ENCODE results near the gene AP1M2.
"Not testable (repeated sequence)": the region's sequence is repeated elsewhere in the genome, so short reads cannot be mapped to it uniquely, and the experiment has no call there.

AP1M2 gene

DNA sequence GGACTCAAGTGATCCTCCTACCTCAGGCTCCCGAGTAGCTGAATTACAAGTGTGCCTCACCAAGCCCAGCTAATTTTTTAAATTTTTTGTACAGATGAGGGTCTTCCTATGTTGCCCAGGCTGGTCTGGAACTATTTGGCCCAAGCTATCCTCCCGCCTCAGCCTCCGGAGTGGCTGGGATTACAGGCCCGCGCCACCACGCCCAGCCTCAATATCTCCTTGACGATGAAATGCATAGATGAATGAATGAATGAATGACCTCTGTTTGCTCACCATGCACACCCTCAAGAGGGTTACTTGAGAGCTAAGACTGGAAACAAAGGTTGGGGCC is 14.9 kb upstream of the AP1M2 start:
- no peak for DNase-seq (ENCODE audit: low spot score)

DNA sequence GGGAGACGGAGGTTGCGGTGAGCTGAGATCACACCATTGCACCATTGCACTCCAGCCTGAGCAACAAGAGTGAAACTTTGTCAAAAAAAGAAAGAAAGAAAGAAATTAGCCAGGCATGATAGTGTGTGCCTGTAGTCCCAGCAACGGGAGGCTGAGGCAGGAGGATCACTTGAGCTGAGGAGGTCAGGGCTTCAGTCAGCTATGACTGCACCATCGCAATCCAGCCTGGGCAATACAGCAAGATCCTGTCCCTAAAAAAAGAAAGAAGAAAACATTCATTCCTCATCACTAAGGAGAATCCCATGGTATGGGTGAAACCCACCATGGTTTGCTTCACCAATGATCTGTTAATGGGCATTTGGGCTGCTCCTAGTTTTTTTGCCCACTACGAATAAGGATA is 13.0 kb upstream of the AP1M2 start:
- no peak for DNase-seq (ENCODE audit: low spot score)

DNA sequence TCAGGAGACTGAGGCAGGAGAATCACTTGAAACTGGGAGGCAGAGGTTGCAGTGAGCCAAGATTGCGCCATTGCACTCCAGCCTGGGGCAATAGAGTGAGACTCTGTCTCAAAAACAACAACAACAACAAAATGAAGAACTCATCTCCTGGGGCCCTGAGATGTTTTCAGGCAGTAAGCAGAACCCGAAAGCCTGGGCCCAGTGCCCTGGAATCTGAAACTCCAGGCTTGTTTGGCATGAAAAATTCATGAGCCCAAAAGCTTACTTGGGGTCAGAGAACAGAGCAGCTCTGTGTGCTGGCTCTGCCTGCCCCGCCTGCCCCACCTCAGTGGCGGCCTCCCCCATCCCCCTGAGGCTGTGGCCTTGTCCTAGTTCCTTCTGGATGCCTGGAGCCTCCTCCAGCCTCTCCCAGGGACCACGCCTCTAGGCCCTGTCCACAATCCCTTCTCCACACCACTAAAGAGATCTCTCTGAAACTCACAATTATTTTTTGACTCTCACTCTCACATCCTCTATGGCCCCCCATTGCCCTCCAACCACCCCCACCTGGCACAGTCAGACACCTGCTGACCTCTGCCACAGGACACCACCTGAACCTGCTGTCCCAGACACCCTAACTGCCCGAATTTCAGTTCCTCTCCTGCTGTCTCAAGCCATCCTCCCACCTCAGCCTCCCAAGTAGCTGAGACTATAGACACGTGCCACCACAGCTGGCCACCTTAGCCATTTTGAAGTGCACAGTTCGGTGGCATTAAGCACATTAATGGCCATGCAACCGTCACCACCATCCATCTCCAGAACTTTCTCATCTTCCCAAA is 6.9 kb upstream of the AP1M2 start:
- no peak for DNase-seq (ENCODE audit: low spot score)

DNA sequence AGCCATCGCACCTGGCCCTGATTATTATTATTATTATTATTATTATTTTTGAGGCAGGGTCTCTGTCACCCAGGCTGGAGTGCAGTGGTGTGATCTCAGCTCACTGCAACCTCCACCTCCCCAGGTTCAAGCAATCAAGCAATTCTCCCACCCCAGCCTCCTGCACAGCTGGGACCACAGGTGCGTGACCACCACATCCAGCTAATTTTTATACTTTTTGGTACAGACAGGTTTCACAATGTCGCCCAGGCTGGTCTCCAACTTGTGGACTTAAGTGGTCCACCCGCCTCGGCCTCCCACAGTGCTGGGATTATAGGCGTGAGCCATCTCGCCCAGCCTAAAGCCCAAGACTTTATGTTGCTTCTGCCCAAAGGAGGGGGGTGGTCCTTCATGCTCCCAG is 6.0 kb upstream of the AP1M2 start:
- DNase-seq (ENCODE audit: low spot score), result no peak

DNA sequence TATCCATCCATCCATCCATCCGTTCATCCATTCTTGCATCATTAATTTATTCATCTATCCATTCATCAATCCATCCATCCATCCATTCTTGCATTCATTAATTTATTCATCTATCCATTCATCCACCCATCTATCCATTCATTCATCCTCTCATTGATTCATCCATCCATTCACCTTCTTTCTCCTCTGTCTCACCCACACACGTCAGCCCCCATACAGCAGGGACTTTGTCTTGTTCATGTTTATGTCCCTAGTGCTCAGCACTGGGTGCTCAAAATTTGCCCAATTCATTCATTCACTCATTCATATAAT is 683 bp upstream of the AP1M2 start:
- DNase-seq (ENCODE audit: low spot score), result no peak

DNA sequence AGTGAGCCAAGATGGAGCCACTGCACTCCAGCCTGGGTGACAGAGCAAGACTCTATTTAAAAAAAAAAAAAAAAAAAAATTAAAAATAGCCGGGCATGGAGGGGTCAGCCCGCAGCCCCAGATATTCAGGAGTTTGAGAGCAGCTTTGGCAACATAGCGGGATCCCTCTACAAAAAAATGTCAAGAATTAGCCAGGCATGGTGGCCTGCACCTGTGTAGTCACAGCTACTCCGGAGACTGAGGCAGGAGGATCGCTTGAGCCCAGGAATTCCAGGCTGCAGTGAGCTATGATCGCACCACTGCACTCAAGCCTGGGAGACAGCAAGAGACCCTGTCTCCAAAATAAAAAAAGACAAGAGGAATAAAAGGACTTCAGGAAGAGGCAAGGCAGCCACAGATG is 716 bp downstream of the AP1M2 start:
- DNase-seq (ENCODE audit: low spot score), result no peak

DNA sequence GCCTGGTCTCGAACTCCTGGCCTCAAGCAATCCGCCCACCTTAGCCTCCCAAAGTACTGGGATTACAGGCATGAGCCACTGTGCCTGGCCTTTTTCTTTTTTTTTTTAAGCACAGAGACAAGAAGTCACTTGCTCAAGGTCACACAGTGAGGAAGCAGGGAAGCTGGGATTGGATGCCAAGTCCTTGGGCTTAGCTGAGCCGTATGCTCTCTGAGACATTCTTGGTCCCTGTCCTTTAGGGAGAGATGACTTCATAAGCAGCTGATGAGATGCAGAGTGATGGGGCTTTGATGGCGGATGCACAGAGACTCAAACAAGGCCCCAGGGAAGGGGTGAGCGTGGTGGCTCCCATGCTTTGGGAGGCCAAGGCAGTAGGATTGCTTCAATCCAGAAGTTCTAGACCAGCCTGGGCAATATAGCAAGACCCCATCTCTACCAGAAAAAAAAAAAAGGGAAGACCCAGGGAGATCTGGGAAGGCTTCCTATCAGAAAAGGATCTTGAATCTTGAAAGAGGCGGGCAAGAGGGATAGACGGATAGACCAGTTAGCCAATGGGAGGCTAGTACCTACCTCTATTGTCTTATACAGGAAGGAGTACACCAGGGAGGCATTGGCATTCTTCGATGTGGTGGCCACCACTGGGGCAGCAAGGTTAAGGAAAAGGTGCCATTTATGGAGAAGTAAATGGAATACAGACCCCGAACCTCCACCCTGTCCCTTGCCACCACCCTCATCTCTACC is 3.9 kb downstream of the AP1M2 start:
- no peak for DNase-seq (ENCODE audit: low spot score)

DNA sequence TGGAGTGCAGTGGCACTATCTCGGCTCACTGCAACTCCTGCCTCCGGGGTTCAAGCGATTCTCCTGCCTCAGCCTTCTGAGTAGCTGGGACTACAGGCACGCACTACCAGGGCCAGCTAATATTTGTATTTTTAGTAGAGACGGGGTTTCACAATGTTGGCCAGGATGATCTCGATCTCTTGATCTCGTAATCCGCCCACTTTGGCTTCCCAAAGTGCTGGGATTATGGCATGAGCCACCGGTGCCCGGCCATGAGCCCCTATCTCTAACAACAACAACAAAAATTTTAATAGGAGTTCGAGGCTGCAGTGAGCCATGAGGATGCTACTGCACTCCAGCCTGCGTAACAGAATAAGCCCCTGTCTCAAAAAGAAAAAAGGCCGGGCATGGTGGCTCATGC is 5.0 kb downstream of the AP1M2 start:
- no peak for DNase-seq (ENCODE audit: low spot score)

DNA sequence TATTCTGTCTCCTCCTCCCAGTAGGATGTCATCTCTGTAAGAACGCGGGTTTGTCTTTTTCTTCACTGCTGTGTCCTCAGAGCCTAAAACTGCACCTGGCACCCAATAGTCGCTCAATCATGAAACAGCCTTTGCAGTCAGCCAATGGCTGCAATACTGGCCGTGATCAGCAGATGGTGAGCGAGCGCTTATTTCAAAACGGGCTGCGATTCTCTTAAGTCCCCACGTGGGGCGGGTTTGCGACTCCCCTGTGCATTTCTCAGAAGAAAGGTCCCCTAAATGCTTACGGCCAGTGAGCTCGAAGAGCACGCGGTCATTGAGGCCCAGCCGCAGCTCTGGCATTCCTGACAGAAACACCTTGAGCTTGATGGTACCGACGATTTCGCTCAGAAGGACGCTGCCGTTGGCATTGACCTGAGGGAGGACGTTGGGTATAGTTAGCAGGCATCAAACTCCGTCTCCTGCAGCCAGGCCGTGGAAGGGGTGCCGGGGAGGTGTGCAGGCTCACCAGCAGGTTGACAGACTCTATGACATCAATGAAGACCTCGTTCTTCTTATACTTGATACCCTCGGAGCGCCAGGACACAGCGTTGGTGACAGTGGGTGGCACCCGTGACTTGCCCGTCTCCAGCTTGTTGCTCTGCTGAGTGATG is 6.0 kb downstream of the AP1M2 start:
- peak; percentile 83 for DNase-seq (ENCODE audit: low spot score)

DNA sequence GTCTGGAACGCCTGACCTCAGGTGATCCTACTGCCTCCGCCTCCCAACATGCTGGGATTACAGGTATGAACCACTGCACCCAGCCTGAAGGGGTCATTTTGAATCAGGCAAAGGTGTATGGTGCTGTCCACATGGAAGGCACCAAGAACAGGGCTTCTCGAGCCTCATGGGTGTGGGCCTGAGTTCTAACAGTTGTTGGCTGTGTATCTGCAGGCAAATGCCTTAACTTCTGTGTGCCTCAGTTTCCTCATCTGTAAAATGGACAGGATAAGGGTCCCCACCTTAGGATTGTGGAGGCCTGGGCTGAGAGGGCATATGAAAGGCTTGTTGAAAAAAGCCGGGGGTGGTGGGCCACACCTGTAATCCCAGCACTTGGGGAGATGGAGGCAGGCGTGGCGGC is 9.2 kb downstream of the AP1M2 start:
- no peak for DNase-seq (ENCODE audit: low spot score)

DNA sequence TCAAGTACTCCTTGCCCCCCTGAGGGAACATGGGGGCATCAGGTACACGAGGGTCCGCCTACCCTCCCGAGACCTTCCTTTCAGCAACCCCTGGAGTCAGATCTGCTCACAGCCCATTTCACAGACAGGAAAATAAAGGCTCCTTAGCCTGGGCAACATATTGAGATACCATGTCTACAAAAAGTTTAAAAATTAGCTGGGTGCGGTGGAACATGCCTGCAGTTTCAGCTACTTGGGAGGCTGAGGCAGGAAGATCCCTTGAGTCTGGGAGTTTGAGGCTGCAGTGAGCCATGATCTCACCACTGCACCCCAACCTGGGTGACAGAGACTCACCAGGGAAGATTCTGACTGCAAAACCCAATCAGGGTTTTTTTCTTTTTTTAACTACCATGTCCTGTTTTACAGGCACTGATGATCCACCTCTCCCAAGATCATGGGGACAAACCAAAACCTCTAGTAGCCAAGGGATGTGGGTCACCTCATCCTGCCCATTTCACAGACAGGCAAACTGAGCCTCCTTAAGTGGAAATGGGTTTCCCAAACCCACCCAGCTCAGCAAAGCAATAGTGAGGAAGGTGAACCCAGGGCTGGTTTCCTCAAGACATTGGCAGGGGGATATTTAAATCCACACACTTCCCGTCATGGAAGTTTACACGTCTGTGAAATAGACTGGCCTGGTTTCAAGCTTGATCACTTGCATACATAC is 11.9 kb downstream of the AP1M2 start:
- no peak for DNase-seq (ENCODE audit: low spot score)

DNA sequence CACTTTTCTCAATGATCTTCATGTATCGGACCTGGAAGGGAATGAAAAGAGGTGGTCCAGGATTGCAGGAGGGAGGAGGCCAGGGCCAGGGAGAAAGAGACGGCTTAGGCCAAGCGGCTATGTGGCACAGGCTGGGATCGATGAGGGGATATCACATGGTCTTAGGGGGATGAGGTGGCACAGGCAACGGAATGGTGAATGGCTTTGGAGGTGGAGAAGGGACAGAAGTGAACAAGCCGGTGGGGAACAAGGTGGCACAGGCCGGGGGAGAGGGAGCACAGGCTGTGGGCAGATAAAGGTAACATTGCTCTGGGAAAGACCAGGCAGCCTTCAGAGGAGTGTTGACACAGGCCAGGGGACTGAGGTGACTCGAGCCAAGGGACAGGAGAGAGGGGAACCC is 12.7 kb downstream of the AP1M2 start:
- no peak for DNase-seq (ENCODE audit: low spot score)

DNA sequence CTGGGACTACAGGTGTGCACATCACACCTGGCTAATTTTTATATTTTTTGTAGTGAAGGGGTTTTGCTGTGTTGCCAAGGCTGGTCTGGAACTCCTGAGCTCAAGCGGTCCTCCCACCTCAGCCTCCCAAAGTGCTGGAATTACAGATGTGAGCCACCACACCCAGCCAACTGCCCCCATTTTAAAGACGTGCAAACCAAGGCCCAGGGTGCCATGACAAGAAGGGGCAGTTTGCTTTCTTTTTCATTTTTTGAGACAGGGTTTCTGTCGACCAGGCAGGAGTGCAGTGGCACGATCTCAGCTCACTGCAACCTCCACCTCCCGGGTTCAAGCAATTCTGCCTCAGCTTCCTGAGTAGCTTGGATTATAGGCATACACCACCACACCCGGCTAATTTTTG is 13.3 kb downstream of the AP1M2 start:
- DNase-seq (ENCODE audit: low spot score), result not testable (repeated sequence)

DNA sequence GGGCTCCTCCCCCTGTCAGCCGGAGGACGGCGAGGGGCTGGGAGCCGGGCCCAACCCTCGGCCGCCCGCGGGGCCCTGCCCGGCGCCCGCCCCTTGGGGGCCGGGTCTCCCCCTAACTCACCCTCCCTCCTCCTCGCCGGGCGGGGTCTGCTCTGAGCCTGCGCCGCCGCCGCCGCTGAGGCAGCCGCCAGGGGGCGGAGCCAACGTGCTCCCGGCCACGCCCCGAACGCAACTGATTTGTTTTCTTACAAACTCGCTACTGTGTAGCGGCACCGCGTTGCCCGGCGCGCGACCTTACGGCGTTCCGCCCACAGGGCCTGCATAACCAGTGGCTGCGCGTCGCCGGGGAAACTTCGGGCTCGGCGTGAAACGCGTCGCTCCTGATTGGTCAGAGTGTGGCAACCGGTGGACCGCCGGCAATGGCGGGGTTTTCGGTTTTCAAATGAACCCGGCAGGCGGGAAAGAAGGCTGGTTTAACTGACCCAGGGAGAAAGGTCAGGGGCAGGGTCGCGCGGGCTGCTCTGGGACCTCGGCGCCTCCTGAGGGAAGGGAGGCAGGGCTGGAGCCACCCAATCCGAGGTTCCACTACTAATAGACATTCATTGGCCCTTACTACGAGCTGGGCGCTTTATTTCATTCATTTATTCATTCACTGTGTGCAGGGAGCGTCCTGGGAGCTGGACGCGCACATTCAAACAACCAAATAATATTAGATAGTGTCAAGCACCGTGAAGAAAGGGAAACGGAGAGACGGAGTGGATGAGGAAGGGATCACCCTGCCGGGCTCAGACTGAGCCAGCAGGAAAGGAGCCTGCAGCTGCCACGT is 18.1 kb downstream of the AP1M2 start, which contains the start of gene CDKN2D:
Gene CDKN2D, minus strand, starts transcription at position 154 of the 826 bp plus-strand sequence. CDS start 326 bp downstream, outside the sequence.
- DNase-seq (ENCODE audit: low spot score), result peak; percentile 98

DNA sequence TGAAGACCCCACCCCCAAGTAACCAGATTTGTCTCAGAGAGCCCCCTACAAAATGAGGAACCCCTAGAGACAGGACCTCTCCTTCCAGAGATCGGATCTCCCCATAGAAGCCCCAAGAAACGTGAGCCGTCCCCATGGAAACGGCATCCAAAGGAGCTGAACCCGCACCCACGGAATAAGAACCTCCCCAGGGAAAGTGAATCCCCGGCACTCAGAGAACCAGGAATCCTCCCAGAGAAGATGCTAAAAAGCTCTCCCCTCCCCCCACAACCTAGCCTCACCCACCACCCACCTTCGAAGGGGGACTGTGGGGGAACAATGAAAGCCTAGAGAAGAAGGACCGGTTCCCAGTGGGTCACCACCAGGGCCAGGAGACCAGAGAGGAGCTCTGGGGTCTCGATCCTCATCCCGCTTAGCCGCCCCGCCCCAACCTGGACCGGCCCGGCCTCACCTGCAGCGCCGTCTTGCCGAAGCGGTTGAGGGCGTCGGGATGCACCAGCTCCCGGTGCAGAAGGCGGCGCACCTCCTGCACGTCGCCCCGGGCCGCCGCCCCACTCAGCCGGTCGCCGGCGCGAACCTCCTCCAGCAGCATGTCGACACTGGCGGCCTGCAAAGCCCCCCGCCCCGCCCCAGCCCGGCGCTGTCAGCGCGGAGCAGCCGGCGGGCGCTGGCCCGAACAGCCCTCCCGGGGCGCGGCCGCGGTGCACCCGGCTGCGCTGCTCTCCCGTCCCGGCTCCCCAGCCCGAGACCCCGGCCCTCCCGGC is 18.9 kb downstream of the AP1M2 start:
- no peak for DNase-seq (ENCODE audit: low spot score)

DNA sequence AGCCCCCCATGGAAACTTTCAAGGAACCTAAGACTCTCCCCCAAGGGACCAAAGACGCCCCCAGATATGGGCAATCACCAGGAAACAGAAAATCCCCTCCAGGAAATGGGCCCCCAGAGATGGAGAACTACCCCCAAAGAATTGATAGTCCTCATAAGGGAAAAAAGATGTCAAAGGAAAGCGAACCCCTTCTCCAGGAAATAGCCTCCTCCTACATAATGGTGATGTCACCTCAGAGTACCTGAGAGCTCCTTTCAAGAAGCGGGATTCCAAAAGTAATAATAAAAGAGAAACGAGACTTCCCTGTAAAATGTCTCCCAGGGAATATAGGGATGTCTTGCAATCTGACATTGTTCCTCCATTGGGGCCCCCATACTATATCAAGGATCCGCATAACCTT is 19.5 kb downstream of the AP1M2 start:
- DNase-seq (ENCODE audit: low spot score), result no peak

DNA sequence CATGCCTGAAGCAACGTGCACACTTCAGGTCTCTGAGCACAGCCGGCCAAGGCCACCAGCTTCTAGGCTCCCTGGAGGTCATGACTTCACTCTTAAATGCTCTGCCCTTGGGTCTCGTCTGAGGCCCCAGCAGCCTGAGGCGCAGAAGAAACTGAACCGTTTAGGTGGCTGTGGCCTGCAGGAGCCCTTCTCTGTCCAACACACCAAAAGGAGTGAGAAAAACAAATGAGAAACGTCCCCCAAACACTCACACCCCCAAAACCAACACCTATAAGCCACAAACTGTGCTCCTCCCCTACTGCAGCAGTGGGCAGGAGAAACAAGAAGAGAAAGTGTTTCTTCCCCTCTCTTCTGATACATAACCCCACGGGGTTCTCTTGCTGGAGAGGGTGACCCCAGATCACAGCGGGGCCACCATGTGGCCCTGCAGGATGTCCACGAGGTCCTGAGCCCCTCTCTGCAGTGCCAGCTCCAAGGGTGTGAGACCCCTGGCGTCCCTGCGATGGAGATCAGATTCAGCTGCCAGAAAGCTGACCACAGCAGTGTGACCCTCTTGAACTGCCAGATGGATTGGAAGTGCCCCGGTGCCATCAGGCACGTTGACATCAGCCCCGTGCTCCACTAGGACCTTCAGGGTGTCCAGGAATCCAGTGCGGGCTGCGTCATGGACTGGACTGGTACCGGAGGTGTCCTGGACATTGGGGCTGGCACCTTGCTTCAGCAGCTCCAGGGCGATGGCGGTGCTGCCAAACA is 20.3 kb downstream of the AP1M2 start:
- DNase-seq (ENCODE audit: low spot score), result no peak

DNA sequence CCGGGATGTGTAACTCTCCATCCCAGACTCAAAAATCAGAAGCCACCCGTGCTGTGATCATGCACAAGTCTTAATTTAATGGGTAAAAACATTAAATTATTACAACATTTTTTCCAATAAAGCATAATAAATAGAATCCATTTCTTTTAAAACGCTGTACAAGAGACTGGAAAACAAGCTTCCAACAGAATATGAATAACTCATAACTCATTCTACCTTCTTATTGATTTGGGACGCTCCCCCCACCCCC is 20.8 kb downstream of the AP1M2 start:
- DNase-seq (ENCODE audit: low spot score), result no peak

DNA sequence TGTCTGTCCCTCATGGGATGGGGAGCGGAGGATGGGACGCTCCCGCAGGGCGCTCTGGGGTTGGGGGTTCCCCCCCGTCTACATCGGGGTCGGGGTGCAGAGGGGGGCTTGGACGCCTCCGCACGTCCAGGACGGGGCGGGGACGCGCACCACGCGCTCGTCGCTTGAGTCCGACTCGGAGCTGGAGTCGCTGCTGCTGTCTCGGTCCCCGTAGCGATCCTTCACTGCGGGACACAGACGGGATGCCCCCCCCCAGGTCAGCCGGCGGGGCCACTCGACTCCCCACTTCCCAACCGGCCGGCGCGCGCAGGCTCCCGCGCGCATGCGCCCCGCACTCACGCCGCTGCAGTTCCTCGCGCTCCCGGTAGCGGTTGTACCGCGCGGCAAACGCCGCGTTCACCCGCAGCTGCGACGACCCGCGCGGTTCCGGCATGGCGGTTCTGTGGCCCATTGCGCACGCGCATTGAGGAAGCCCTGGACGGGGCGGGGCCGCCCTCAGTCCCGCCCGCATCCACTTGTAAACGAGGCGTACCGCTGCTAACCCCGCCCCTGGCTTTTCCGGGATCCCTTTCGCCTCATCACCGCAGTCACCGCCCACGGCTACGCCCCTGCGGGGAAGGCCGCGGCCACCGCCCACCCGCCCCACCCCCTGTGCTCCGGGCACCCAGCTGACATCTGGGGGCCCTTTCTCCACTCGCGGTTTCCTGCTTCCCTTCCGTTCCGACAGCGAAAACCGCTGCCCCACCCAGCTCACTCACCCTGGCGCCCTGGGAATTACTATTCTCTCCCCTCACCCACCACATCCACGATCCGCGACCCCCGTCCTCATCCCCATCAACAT is 21.3 kb downstream of the AP1M2 start, which contains the start of gene KRI1:
Gene KRI1, minus strand, starts transcription at position 444 of the 841 bp plus-strand sequence. Its CDS starts 11 bp downstream, at position 433.
- peak; percentile 100 for DNase-seq (ENCODE audit: low spot score)

Data from hepatic stellate cell (primary cell).